Measurements from ENCODE around the gene MAP7D2. TPM values are rescaled to one million over a fixed set of nuclear protein-coding genes. Genes with fewer than 3 reads are reported as not detected.

Gene MAP7D2
- polyA plus RNA-seq, 3 donors, result 0.11 to 1.2 (median 0.41) TPM

Other genes with a start within 250 kb of the MAP7D2 start
- 10 to 100 TPM in 2 of 3 donors, 1 to 10 TPM in 1; 6.0 to 46.1 (median 31.4) TPM for gene SH3KBP1, start 229.3 kb downstream of the MAP7D2 start, polyA plus RNA-seq
- 1 to 10 TPM; 1.1 to 4.5 (median 2.4) TPM for gene BCLAF3, start 125.8 kb downstream of the MAP7D2 start, polyA plus RNA-seq
- 10 to 100 TPM; 19.8 to 51.4 (median 40.9) TPM for gene EIF1AX, start 24.9 kb upstream of the MAP7D2 start, polyA plus RNA-seq
- gene RPS6KA3, start 150.0 kb upstream of the MAP7D2 start, polyA plus RNA-seq, result 10 to 100 TPM in 2 of 3 donors, 1 to 10 TPM in 1; 6.6 to 18.6 (median 16.3) TPM